GM18909 (cell line): ENCODE data around the gene ACE.

Experiments
- ATAC-seq: cut with Tn5 transposase; IDR thresholded peaks from one replicate; pipeline ENCODE4 v1.9.1; 2021; ENCODE audit warnings: mild to moderate bottlenecking; ENCODE audit not compliant: unreplicated experiment, poor library complexity

The ACE gene

GRCh38 chr17:63512896-63513644, 36.2 kb downstream of the ACE start:
- no peak for ATAC-seq

DNA sequence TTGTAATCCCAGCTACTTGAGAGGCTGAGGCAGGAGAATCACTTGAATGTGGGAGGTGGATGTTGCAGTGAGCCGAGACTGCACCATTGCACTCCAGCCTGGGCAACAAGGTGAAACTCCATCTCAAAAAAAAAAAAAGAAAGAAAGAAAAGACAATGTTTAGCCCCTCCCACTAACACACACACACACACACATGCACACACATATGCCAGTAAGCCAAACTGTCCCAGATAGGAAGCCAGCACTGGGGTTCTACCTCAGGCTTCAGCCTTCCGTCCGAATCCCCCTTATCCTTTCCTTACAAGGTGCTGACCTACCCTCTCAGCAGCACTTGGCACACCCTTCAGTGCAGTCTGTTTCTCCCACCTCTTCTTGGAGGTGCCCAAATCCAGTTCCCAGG, 37.6 kb downstream of the ACE start:
- no peak for ATAC-seq

DNA sequence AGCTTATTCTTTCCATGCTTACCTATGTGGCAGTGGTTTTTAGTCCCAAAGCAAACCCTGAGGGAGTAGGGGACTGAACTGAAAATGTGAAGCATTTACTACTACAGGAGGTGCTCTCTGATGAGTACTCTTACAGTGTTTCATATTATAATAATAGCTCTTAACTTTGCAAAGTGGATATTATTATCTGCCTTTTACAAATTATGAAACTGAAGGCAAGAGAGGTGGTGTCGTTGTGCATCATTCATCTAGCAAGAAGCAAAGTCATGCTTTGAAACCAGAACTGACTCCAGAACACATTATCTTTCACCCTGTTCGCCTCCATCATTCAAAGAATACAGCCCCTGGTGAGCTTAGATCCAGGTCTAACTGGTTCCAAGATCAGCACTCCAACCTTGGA, 38.1 kb downstream of the ACE start:
- no peak for ATAC-seq

- no peak for ATAC-seq
Observed at GRCh38 chr17:63515426-63515825, 38.6 kb downstream of the ACE start.

DNA sequence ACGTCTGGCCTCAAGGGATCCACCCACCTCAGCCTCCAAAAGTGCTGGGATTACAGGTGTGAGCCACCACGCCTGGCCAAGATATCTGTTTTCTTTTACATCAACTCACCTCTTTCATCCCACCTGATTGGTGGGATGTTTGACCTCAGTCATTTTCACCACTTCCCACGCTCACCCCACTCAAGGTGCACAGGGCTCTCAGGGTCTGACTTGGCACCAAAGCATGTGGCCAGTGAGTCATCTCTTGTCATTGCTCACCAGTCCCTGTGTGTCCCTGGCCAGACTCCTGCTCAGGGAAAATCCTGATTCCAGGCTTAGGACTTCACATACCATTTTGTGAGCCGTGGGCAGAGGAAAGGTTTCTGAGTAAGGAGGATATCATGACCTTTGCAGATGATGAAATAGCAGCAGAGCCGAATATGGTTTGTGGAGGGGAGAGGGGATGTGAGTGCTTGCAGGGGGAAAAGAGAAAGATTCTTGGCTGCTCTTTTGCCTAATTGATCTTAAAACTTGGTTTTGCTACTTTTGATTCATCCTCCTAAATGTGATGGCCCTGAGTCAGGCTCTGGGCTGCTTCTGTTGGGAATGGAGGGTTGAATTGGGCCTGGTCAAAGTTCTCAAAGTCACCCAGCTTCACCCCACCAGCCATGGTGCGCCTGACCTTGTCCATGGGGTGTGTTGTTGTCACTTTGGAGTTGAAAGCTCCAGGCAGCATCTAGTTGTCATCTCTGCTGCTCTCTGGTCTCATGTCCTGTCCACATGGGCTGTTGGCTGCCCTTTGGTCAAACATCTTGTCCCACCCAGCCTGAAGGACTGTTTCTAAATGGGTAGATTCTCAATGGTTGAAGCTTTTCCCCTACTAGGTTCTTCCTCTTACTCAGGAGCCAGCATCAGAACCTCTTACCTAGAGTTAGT, 40.3 kb downstream of the ACE start:
- no peak for ATAC-seq

- ATAC-seq, result no peak
Observed at GRCh38 chr17:63517825-63518534, 41.1 kb downstream of the ACE start.

DNA sequence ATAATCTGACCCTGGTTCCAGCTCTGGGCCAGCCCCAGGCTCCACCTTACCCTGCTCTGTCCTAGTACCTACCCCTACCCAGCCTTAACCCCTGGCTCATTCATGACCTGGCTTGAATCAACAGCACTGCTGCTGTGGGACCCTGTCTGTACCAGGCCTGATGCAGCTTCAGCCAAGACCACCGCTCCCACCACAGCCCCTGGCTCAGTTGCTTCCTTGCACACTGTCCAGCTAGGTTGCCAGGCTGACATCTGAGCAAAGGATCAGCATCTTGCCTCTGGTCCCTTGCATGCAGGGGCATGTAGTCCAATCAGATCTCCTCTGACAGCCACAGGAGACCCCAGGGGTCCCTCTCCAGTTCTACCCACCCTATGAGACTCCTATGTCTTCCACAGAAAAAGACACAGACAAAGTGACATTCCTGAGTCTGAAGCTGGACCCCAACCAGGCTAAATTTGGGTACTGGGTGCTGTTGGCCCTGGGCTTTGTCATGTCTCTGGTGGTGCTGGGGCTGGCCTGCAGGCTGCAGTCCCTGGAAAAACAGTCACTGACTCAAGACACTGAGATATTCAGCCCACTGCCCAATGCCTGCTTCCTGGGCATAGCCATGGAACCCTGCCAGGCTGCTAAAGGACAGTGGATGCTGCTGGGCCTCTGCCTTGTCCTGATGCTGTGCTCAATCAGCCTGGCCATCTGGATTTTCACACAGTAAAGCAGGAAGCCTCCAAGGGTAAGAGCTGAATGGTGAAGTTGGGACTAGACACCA, 42.4 kb downstream of the ACE start:
- ATAC-seq, result no peak

- ATAC-seq, result no peak
Observed at GRCh38 chr17:63519972-63520882, 43.4 kb downstream of the ACE start.

DNA sequence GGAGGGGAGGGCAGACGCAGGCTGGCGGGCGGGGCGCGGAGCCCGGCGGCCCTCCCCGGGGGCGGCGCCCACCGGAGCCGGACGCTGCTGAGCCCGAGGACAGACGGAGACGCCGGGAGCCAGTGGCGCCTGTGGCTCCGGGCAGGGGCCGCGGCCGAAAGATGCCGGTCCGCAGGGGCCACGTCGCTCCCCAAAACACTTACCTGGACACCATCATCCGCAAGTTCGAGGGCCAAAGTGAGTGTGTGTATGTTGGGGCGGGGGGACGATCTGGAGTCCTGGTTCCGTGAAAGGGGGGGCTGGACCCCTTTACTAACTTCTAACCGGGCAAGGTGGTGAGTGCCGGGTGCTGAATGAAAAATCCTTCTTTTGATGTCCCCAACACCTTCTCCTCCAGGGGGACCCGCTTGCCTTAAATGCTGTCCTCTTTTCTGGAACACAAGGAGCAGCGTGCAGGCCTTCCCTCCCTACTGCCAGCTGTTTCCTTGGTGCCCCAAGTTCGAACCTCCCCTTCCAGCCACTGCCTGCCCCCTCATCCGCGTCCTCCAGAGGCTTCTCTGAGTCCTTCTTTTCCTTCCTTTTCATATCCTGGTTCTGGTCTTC, 46.5 kb downstream of the ACE start, which contains the start of gene KCNH6:
KCNH6 (plus strand) TSS at position 106 of the 603 bp plus-strand sequence; CDS start at position 162, 56 bp downstream.
- no peak for ATAC-seq

DNA sequence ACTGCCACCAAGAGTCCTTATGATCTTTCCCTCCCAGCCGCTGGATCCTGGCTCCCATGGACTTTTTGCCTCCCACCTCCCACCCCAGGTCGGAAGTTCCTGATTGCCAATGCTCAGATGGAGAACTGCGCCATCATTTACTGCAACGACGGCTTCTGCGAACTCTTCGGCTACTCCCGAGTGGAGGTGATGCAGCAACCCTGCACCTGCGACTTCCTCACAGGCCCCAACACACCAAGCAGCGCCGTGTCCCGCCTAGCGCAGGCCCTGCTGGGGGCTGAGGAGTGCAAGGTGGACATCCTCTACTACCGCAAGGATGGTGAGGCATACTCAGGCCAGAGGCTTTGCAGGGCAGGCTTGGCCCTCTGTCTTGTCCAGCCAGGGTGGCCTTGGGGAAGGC, 47.2 kb downstream of the ACE start:
- ATAC-seq, result no peak

GRCh38 chr17:63525190-63525946, 48.5 kb downstream of the ACE start:
- ATAC-seq, result no peak

DNA sequence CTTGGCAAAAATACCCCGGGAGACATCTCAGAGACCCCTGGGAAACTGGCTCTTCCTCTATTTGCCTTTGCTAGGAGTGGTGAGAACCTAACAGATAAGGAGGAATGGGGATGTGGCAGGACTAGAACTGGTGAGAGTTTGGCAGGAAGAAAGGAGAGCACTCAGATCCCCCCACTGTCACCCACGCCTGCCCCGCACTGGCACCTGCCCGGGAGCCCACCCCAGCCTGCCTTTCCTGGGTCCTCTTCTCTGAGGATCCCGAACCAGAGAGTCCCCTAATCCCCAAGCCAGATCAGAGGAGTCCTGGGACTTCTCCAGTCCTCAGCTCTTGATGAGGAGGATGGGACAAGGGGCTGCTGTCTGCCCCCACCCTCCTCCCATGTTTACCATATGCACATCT, 50.0 kb downstream of the ACE start:
- ATAC-seq, result no peak

- ATAC-seq, result no peak
Observed at GRCh38 chr17:63528183-63528582, 51.3 kb downstream of the ACE start.

DNA sequence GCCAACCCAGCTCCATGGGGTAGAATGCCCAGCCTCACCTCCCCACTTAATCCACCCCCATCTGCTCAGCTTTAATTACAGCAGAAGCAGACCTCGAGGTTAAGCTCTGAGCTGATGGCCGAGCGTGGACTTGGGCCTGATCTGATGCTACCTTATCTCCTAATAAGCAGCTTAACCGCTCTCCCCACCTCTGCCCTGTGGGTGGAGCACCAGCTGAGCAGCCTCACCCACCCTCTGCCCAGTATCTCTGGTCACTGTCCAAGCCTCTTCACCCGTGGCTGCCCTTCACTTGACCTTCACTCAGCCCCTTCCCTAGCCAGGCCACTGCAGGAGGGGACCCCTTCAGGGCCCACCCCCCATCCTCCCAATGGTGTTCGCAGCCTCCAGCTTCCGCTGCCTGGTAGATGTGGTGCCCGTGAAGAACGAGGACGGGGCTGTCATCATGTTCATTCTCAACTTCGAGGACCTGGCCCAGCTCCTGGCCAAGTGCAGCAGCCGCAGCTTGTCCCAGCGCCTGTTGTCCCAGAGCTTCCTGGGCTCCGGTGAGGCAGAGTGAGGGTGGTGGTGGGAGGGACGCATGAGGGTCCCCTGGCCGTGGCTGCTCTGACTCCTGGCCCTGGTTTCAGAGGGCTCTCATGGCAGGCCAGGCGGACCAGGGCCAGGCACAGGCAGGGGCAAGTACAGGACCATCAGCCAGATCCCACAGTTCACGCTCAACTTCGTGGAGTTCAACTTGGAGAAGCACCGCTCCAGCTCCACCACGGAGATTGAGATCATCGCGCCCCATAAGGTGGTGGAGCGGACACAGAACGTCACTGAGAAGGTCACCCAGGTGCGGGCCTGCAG, 53.1 kb downstream of the ACE start:
- ATAC-seq, result no peak

GRCh38 chr17:63530557-63531021, 53.7 kb downstream of the ACE start:
- no peak for ATAC-seq

- no peak for ATAC-seq
Observed at GRCh38 chr17:63531022-63531965, 54.4 kb downstream of the ACE start.
